GM10266 (cell line): Measurements from ENCODE around the gene KRTAP10-1.
"Not testable (repeated sequence)": the region's sequence is repeated elsewhere in the genome, so short reads cannot be mapped to it uniquely, and the experiment has no call there.

ENCODE experiments used
- DNase-seq: peaks from one replicate; pipeline ENCODE4 v3.0.0; 2012; ENCODE audit errors: extremely low spot score
- CTCF ChIP-seq: IDR thresholded peaks from 2 replicates; pipeline ENCODE4 v1.5.1; 2012; ENCODE audit warnings: mild to moderate bottlenecking, low read depth; ENCODE audit not compliant: control insufficient read depth, insufficient read depth; ENCODE audit errors: missing control alignments

Gene KRTAP10-1

GRCh38 chr21:44539991-44540666, at the start of gene KRTAP10-1:
Gene KRTAP10-1, minus strand, starts transcription at chr21:44540195. Its CDS starts 45 bp downstream, at chr21:44540150.
- no peak for DNase-seq
- TF ChIP-seq CTCF: no peak

DNA sequence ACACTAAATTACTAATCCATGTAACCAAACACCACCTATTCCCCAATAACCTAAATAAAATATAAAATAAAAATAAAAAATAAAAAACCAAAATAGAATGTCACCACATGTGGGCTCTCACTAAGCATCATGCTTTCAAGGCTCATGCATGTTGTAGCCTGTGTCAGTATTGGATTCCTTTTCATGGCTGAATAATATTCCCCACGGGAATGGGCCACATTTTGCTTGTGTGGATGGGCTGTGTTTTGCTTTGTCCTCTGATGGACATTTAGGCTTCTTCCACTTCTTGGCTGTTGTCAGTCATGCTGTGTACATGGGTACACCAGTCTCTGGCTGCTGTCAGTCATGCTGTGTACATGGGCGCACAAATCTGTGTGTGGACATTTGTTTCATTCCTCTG, 49.1 kb upstream of the KRTAP10-1 start:
- no peak for DNase-seq

GRCh38 chr21:44585892-44586291, 45.9 kb upstream of the KRTAP10-1 start:
- no peak for TF ChIP-seq CTCF
- no peak for DNase-seq

More for the DNA sequence above, 49.1 kb upstream of the KRTAP10-1 start:
- TF ChIP-seq CTCF: no peak

- TF ChIP-seq CTCF: no peak
- no peak for DNase-seq
Observed at GRCh38 chr21:44583800-44584147, 43.8 kb upstream of the KRTAP10-1 start.

GRCh38 chr21:44583089-44583799, 43.2 kb upstream of the KRTAP10-1 start:
- no peak for TF ChIP-seq CTCF
- no peak for DNase-seq

GRCh38 chr21:44582055-44582454, 42.1 kb upstream of the KRTAP10-1 start:
- DNase-seq: no peak
- TF ChIP-seq CTCF: no peak

DNA sequence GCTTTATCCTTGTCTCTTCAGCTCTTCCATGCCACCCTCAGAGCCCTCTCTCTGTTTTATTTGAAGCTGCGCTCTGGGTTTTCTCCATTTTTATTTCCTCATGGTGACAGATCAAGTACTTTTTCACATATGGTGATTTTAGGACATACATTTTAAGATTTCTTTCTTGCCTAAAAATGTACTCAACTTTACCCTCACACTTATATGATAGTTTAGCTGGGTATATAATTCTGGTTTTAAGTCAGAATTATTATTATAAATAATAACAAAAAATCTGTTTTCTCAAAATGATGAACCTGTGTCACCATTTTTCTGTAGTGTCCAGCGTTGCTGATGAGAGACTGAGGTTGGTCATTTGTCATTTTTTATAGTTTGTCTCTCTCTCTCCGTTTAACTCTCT, 41.2 kb upstream of the KRTAP10-1 start:
- no peak for DNase-seq
- no peak for TF ChIP-seq CTCF

DNA sequence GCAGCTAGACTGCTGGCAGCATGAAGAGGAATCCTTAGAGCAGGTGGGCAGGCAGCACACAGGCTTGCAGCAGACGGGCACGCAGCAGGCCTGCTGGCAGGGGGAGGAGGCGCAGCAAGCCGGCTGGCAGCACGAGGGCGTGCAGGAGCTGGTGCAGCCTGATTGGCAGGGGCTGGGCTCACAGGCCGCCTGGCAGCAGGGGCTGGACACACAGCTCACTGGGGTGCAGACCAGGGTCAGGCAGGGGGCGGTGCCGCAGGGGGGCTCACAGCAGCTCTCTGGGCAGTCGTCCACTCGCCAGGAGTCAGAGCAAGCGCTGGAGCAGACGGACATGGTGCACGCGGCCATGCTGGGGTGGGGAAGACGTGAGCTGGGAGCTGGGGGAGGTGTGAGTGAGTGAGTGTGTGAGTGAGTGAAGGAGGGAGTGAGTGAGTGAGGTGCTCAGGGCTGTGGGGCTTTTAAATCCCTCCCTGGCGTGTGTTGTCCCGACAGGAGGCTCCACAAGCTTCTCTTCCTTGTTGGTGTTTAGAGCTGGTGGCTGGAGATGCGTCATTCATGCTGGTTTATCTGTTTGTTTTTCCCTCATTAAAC, 40.3 kb upstream of the KRTAP10-1 start, which contains the start of gene KRTAP10-5:
KRTAP10-5 (minus strand) TSS at position 374 of the 591 bp plus-strand sequence; CDS start at position 348, 26 bp downstream.
- not testable (repeated sequence) for DNase-seq
